Smooth muscle cell (in vitro differentiated cells): ENCODE measurements around the gene CCDC15. TPM values are rescaled to one million over a fixed set of nuclear protein-coding genes. Genes with fewer than 3 reads are reported as not detected.
A peak's percentile ranks its signal among the peaks of the same experiment; 100 is the strongest.

ENCODE experiments used
- DNase-seq: peaks from one replicate; lab custom pipeline; 2025; ENCODE audit not compliant: unreplicated experiment; lab: John Stamatoyannopoulos, UW
- H2AFZ ChIP-seq: fragments of 200-600 bp; sonication (generic); 2 replicates; pipeline ENCODE4 v1.6.0; 2016; ENCODE audit warnings: antibody characterized with exemption, low read depth, mild to moderate bottlenecking
- H3F3A ChIP-seq: fragments of 200-600 bp; sonication (generic); 2 replicates; pipeline ENCODE4 v1.6.0; 2017; ENCODE audit warnings: antibody characterized with exemption, low read depth
- H3K27ac ChIP-seq: fragments of 200-600 bp; sonication (generic); 2 replicates; pipeline ENCODE4 v1.5.1; 2016; ENCODE audit warnings: low read depth, mild to moderate bottlenecking
- H3K27me3 ChIP-seq: fragments of 200-600 bp; sonication (generic); 2 replicates; pipeline ENCODE4 v1.6.1; 2016; ENCODE audit warnings: low read depth, mild to moderate bottlenecking
- H3K36me3 ChIP-seq: fragments of 200-600 bp; sonication (generic); 2 replicates; pipeline ENCODE4 v1.5.1; 2016; ENCODE audit warnings: low read depth
- H3K4me1 ChIP-seq: fragments of 200-600 bp; sonication (generic); 2 replicates; pipeline ENCODE4 v1.5.1; 2016; ENCODE audit warnings: low read depth
- H3K4me2 ChIP-seq: fragments of 200-600 bp; sonication (generic); 2 replicates; pipeline ENCODE4 v1.6.0; 2016; ENCODE audit warnings: mild to moderate bottlenecking
- H3K4me3 ChIP-seq: fragments of 200-600 bp; sonication (generic); 2 replicates; pipeline ENCODE4 v1.5.1; 2016; ENCODE audit warnings: mild to moderate bottlenecking
- H3K79me2 ChIP-seq: fragments of 200-600 bp; sonication (generic); 2 replicates; pipeline ENCODE4 v1.6.0; 2016; ENCODE audit warnings: low read depth, mild to moderate bottlenecking
- H3K9ac ChIP-seq: fragments of 200-600 bp; sonication (generic); 2 replicates; pipeline ENCODE4 v1.6.0; 2016; ENCODE audit warnings: low read depth
- H3K9me3 ChIP-seq: fragments of 200-600 bp; sonication (generic); replicated peaks from 2 replicates; pipeline ENCODE4 v1.5.1; 2016; ENCODE audit warnings: low read depth
- H4K20me1 ChIP-seq: fragments of 200-600 bp; sonication (generic); 2 replicates; pipeline ENCODE4 v1.6.0; 2016; ENCODE audit warnings: low read depth
- WGBS: methylation state at CpG from one replicate; pipeline ENCODE4 v1.1.7; 2016; ENCODE audit warnings: low lambda C conversion rate; 5-methylcytosine and 5-hydroxymethylcytosine counted together
- polyA plus RNA-seq: library from polyadenylated mRNA; unstranded; fragments of >200 nt; fragmentation: Nextera tagmentation; extraction: Ambion mirVana; gene quantifications from 2 replicates; pipeline ENCODE4 v1.2.1, GENCODE V29; 2016
- total RNA-seq: library from RNA; depleted of rRNA; stranded (reverse); fragments of >200 nt; gene quantifications from 2 replicates; pipeline ENCODE4 v1.2.3, GENCODE V29; 2014
- TF ChIP-seq, protein P1 (sequence below): fragments of 200-600 bp; sonication (generic); IDR thresholded peaks from 2 replicates; pipeline ENCODE4 v1.5.1; 2017; ENCODE audit warnings: borderline replicate concordance, mild to moderate bottlenecking, antibody characterized with exemption; ENCODE audit not compliant: insufficient read depth, poor library complexity, severe bottlenecking

CCDC15 gene
- total and polyA plus RNA-seq, 2 experiments from 2014 or later, result 1.9 to 4.0 TPM

- Histone ChIP-seq H3K27ac (no peak overlapping the region), H3F3A (no peaks in the 10 kb centered on the region), H3K36me3 (no peaks in the 10 kb centered on the region), H3K9ac (no peak overlapping the region), H3K27me3 (no peaks in the 10 kb centered on the region), H4K20me1 (no peaks in the 10 kb centered on the region), H3K79me2 (no peaks in the 10 kb centered on the region), H3K4me2 (no peak overlapping the region), H3K4me3 (no peak overlapping the region), H3K4me1 (peaks cover 4% of the 10 kb centered on the region), H2AFZ (no peak overlapping the region), H3K9me3 (no peaks in the 10 kb centered on the region)
- DNase-seq, result no peak
- WGBS, result 71% methylated on average over 6 of the region's 6 CpGs
- TF ChIP-seq, protein P1, sequence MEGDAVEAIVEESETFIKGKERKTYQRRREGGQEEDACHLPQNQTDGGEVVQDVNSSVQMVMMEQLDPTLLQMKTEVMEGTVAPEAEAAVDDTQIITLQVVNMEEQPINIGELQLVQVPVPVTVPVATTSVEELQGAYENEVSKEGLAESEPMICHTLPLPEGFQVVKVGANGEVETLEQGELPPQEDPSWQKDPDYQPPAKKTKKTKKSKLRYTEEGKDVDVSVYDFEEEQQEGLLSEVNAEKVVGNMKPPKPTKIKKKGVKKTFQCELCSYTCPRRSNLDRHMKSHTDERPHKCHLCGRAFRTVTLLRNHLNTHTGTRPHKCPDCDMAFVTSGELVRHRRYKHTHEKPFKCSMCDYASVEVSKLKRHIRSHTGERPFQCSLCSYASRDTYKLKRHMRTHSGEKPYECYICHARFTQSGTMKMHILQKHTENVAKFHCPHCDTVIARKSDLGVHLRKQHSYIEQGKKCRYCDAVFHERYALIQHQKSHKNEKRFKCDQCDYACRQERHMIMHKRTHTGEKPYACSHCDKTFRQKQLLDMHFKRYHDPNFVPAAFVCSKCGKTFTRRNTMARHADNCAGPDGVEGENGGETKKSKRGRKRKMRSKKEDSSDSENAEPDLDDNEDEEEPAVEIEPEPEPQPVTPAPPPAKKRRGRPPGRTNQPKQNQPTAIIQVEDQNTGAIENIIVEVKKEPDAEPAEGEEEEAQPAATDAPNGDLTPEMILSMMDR, result no peak
Measured at GRCh38 chr11:124917115-124917637, 36.8 kb upstream of the CCDC15 start.

DNA sequence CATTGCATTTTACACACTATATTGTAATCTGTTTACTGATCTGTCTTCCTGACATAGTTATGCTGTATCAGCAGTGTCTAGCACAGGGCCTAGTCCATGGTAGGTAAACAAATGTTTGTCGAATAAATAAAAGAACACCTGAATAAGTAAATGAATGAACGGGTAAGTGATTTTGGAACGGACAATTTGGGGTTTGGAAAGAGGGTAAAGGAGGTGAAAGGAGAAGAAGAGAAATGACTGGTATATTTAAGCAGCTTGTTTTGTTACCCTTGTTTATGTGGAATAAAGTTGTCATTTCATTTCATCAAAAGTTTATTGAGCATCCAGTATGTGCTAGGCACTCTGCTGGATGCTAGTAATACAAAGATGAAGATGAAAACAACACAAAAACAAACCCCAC is 35.1 kb upstream of the CCDC15 start, which contains the start of gene HEPN1:
Gene HEPN1, plus strand, starts transcription at position 301 of the 400 bp plus-strand sequence.
- H3K4me3 ChIP-seq, result no peak within 1 kb of the TSS
- no peaks in the 10 kb centered on the region for H3F3A ChIP-seq
- TF ChIP-seq, protein P1, result no peak
- H3K27ac ChIP-seq, result no peak within 1 kb of the TSS
- H3K4me2 ChIP-seq, result no peak within 1 kb of the TSS
- no peak within 1 kb of the TSS for H3K9ac ChIP-seq
- WGBS, result 96% methylated on average over 3 of the region's 3 CpGs
- no peaks in the 10 kb centered on the region for H3K9me3 ChIP-seq
- H4K20me1 ChIP-seq, result no peaks in the 10 kb centered on the region
- no peak within 1 kb of the TSS for H2AFZ ChIP-seq
- no peaks in the 10 kb centered on the region for H3K79me2 ChIP-seq
- H3K27me3 ChIP-seq, result no peaks in the 10 kb centered on the region
- H3K4me1 ChIP-seq, result peaks cover 4% of the 10 kb centered on the region
- H3K36me3 ChIP-seq, result no peaks in the 10 kb centered on the region
- DNase-seq, result no peak

GRCh38 chr11:124919898-124920297 is 34.1 kb upstream of the CCDC15 start:
- no peak overlapping the region for H3K9ac ChIP-seq
- no peak overlapping the region for H2AFZ ChIP-seq

DNA sequence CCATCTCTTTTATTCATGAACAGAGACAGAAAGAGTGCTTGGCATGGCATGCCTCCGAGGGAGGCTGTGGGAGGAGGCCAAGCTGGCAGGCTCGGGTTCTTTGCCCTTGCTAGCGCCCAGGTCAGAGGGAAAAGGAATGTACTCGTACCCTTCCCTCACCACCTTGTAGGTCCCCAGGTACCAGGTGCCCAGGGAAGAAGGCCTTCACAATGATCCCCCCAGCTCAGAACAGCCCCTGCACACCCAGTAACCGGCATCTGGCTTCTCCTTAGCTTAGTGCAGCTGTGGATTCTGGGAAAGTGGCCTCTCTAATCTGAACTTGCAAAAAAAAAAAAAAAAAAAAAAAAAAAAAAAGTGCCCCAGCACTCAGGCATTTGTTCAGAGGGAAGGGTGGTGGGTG is 33.6 kb upstream of the CCDC15 start:
- peaks cover 4% of the 10 kb centered on the region for H3K4me1 ChIP-seq
- TF ChIP-seq, protein P1, result no peak
- H3K4me2 ChIP-seq, result peak overlapping the region; percentile 91
- no peaks in the 10 kb centered on the region for H3K79me2 ChIP-seq
- WGBS, result 92% methylated on average over 5 of the region's 5 CpGs
- H2AFZ ChIP-seq, result peak overlapping the region; percentile 88
- H3K4me3 ChIP-seq, result peak overlapping the region; percentile 58
- H3K36me3 ChIP-seq, result no peaks in the 10 kb centered on the region
- H3K27me3 ChIP-seq, result no peaks in the 10 kb centered on the region
- no peak for DNase-seq
- no peaks in the 10 kb centered on the region for H4K20me1 ChIP-seq
- H3K27ac ChIP-seq, result no peak overlapping the region
- no peaks in the 10 kb centered on the region for H3K9me3 ChIP-seq
- H3F3A ChIP-seq, result no peaks in the 10 kb centered on the region
- H3K9ac ChIP-seq, result no peak overlapping the region

More at GRCh38 chr11:124919898-124920297, 34.1 kb upstream of the CCDC15 start:
- no peaks in the 10 kb centered on the region for H3K79me2 ChIP-seq
- H4K20me1 ChIP-seq, result no peaks in the 10 kb centered on the region
- no peaks in the 10 kb centered on the region for H3K27me3 ChIP-seq
- no peak for DNase-seq
- H3K36me3 ChIP-seq, result no peaks in the 10 kb centered on the region
- H3K9me3 ChIP-seq, result no peaks in the 10 kb centered on the region
- TF ChIP-seq, protein P1, result no peak
- peaks cover 4% of the 10 kb centered on the region for H3K4me1 ChIP-seq
- H3K27ac ChIP-seq, result no peak overlapping the region
- no peak overlapping the region for H3K4me2 ChIP-seq
- H3F3A ChIP-seq, result no peaks in the 10 kb centered on the region
- no peak overlapping the region for H3K4me3 ChIP-seq
- WGBS, result 98% methylated on average over 2 of the region's 2 CpGs
